DMS79 treated with DMSO at 0.1 percent for 48 hours (cell line): ENCODE results near the gene SORCS2.

Source experiments
- DNase-seq: peaks from one replicate; lab custom pipeline; 2025; lab: John Stamatoyannopoulos, UW

The SORCS2 gene

GRCh38 chr4:7780751-7781348, 588.5 kb downstream of the SORCS2 start:
- DNase-seq: no peak

GRCh38 chr4:7781366-7781765, 589.0 kb downstream of the SORCS2 start:
- DNase-seq: no peak

- no peak for DNase-seq
Measured at GRCh38 chr4:7781993-7782392, 589.7 kb downstream of the SORCS2 start.

GRCh38 chr4:7782783-7783182, 590.4 kb downstream of the SORCS2 start:
- no peak for DNase-seq

- DNase-seq: no peak
Measured at GRCh38 chr4:7783541-7783940, 591.2 kb downstream of the SORCS2 start.

GRCh38 chr4:7784131-7784870, 592.0 kb downstream of the SORCS2 start:
- no peak for DNase-seq

GRCh38 chr4:7785017-7785416, 592.7 kb downstream of the SORCS2 start:
- no peak for DNase-seq

GRCh38 chr4:7786040-7786439, 593.7 kb downstream of the SORCS2 start:
- no peak for DNase-seq

- no peak for DNase-seq
Measured at GRCh38 chr4:7786517-7786916, 594.2 kb downstream of the SORCS2 start.

GRCh38 chr4:7787067-7787466, 594.7 kb downstream of the SORCS2 start:
- no peak for DNase-seq

- DNase-seq: no peak
Measured at GRCh38 chr4:7787681-7788141, 595.4 kb downstream of the SORCS2 start.

- no peak for DNase-seq
Measured at GRCh38 chr4:7788193-7788592, 595.9 kb downstream of the SORCS2 start.

- no peak for DNase-seq
Measured at GRCh38 chr4:7788694-7789425, 596.5 kb downstream of the SORCS2 start.

- no peak for DNase-seq
Measured at GRCh38 chr4:7790023-7790422, 597.7 kb downstream of the SORCS2 start.

GRCh38 chr4:7790999-7791398, 598.7 kb downstream of the SORCS2 start:
- DNase-seq: no peak
